Activated effector memory CD4-positive, alpha-beta T cell treated with anti-CD3 and anti-CD28 coated beads, Interleukin-2, amount 50 U/mL, for 16 hours (primary cell): Measurements from ENCODE around the gene WDR20.
A peak's percentile ranks its signal among the peaks of the same experiment; 100 is the strongest.
"Not testable (repeated sequence)": the region's sequence is repeated elsewhere in the genome, so short reads cannot be mapped to it uniquely, and the experiment has no call there.

Source experiments
- DNase-seq: peaks from one replicate; pipeline ENCODE4 v3.0.0-alpha.2; 2020

WDR20 gene, protein sequence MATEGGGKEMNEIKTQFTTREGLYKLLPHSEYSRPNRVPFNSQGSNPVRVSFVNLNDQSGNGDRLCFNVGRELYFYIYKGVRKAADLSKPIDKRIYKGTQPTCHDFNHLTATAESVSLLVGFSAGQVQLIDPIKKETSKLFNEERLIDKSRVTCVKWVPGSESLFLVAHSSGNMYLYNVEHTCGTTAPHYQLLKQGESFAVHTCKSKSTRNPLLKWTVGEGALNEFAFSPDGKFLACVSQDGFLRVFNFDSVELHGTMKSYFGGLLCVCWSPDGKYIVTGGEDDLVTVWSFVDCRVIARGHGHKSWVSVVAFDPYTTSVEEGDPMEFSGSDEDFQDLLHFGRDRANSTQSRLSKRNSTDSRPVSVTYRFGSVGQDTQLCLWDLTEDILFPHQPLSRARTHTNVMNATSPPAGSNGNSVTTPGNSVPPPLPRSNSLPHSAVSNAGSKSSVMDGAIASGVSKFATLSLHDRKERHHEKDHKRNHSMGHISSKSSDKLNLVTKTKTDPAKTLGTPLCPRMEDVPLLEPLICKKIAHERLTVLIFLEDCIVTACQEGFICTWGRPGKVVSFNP

GRCh38 chr14:102139286-102140026 lies at the start of gene WDR20:
WDR20 (plus strand) TSS chr14:102139897; CDS start chr14:102139924, 27 bp downstream.
- peak; percentile 100 for DNase-seq

- no peak for DNase-seq
Observed at GRCh38 chr14:102090713-102091112, 49.0 kb upstream of the WDR20 start.

DNA sequence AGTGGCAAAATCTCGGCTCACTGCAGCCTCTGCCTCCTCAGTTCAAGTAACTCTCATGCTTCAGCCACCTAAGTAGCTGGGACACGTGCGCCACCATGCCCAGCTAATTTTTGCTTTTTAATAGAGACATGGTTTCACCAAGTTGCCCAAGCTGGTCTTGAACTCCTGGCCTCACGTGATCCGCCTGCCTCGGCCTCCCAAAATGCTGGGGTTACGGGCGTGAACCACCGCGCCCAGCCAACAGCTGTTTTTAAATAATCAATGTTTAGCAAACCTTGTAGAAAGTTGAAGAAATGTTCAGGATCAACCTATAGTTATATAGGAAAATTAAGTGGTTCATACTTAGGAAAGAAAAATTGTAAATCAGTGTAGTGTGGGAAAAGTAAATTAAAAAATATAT lies 46.9 kb upstream of the WDR20 start:
- DNase-seq = no peak

- no peak for DNase-seq
Observed at GRCh38 chr14:102094101-102094500, 45.6 kb upstream of the WDR20 start.

DNA sequence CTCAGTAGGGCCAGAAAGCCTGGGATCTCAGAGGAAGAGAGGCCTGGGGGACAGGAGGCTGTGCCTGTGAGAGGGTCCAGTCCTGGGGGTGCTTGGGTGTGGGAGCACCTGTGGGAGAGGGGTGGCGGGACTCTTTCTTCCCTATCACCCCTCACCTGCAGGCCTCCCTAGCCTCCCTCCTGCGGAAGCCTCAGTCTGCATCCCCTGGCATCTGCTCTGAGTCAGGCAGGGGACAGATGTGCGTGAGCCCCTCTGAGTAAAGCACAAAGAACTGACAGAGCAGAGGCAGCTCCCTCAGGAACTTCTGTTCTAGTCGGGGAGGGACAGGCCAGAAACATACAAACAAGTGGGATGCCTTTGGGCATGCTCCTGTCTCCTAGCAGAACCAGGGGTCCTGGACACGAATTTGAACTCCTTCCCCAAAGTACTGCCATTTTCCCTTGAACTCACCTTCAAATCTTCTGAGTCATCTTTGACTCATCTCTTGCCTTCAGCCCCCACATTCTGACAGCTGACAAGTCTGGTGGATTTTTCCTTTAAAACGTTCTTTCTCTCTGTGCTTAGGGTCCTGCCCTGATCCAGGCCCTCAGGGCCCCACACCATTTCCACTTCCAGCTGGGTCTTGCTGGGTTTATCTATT lies 44.3 kb upstream of the WDR20 start:
- no peak for DNase-seq

GRCh38 chr14:102095871-102096568 lies 43.7 kb upstream of the WDR20 start:
- peak; percentile 22 for DNase-seq

DNA sequence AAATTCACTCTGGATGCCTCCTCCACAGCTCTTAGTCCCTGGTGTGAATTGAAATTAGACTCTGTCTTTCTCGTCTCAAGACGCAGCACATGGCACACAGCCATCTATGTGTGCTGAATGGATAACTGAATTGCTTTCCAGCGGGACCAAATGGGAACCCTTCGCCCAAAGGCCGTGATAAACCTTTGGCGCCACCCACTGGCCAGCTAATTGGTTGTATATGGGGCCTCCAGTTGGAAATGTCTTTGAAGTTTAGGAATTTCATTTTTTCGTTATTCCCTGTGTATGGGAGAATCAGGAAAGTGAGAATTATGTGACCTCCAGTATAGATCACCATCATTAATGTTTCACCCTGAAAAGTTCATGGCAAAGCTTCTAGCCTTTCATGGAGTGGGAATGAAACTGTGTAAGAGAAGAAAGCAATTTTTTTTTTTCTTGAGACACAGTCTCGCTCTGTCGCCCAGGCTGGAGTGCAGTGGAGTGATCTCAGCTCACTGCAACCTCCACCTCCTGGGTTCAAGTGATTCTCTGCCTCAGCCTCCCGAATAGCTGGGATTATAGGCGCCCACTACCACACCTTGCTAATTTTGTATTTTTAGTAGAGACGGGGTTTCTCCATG lies 43.0 kb upstream of the WDR20 start:
- peak; percentile 90 for DNase-seq

DNA sequence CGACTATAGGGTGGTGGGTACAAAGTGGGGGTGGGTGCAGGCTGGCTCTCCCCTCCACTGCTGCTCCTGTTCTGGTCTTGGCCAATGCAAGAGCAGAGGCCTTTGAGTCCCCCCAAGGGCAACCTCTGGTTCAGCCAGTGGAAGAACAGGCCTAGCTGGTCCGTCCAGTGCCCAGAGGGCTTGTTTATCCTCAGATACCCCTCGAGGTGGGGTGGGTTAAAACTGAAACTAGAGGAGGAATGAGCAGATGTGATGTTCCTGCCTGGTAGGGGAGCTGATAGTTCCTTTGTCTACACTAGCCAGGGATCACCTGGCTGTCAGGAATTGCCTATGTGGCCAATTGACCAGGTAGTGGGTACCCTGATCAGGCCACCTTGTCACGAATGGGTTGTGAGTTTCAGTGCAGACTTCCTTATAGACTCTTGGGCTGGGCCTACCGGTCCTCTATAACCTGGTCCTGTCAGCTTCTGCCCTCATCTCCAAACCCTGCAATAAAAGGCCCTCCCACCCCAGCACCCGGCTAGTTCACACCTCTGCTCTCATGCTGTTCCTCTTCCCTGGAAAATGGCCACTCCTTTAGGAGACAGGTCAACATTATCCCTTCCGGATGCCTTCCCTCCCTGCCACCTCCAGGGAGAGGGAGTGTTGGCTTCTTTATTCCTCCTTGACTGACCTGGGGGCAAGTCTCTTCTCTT lies 42.1 kb upstream of the WDR20 start:
- DNase-seq = peak; percentile 57

DNA sequence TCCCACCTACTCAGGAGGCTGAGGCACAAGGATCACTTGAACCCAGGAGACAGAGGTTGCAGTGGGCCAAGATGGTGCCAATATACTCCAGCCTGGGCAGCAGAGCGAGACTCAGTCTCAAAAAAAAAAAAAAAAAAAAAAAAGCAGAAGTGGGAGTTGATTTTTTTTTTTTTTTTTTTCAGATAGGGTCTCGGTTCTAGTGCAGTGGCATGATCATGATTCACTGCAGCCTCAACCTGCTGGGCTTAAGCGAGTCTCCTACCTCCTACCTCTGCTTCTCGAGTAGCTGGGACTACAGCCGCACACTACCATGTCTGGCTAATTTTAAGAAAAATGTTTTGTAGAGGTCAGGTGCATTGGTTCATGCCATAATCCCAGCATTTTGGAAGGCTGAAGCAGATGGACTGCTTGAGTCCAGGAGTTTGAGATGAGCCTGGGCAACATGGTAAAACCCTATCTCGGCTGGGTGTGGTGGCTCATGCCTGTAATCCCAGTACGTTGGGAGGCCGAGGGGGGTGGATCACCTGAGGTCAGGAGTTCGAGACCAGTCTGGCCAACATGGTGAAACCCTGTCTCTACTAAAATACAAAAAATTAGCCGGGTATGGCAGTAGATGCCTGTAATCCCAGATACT lies 36.5 kb upstream of the WDR20 start:
- no peak for DNase-seq

DNA sequence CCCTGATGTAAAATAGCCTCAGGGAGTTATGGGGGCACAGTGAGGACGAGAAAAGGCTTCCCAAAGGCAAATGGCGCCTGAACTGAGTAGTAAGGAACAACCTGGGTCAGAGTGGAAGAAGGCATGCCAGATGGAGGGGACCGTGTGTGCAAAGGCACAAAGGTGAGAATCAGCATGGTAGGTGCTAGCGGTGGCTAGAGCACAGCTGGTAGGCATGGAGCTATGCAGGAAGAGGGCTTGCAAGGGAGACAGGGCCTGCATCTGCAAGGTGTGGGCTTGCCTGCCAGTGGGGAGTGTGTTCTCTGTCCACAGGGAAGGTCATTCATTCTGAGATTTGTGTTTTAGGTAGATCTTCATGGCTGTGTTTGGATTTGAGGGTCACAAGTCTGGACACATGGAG lies 34.3 kb upstream of the WDR20 start:
- no peak for DNase-seq

- not testable (repeated sequence) for DNase-seq
Observed at GRCh38 chr14:102109332-102109731, 30.4 kb upstream of the WDR20 start.

- no peak for DNase-seq
Observed at GRCh38 chr14:102111101-102111500, 28.6 kb upstream of the WDR20 start.

DNA sequence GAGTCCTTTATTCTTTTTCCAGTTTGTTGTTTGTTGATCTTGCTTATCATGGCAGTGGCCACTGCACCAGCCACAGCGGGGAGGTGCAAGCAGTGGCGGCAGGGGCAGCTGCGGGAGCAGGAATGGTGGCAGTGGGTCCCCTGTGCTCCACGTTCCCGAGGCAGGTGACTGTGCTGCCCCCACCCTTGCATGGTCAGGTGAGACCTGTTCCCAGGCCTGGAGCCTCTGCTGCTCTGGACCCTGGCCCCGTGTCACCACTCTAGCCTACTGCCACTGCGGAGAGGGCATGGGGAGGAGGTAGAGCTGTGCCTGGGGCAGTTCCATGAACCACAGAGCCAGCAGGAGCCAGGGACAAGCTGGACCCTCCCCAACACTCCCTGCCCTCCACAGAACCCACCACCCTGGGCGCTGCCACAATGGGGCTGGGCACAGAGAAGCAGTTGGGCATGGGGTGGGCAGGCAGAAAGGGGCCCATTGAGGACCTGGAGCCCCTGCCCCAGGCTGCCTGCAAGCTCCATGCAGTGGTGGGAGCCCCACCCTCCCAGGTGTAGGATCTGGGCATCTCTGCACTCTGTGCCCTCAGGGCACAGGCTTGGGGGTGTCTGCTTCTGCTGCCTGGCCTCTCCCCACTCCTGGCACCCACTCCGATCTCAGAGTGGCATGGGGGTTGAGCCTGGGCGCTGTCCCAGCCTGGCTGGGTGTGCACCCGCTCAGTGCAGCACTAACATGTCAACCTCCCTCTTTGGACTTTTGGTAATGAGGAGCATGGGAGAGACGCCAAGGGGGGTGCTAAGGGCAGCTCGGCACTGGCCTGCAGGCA lies 23.1 kb upstream of the WDR20 start:
- DNase-seq = no peak

DNA sequence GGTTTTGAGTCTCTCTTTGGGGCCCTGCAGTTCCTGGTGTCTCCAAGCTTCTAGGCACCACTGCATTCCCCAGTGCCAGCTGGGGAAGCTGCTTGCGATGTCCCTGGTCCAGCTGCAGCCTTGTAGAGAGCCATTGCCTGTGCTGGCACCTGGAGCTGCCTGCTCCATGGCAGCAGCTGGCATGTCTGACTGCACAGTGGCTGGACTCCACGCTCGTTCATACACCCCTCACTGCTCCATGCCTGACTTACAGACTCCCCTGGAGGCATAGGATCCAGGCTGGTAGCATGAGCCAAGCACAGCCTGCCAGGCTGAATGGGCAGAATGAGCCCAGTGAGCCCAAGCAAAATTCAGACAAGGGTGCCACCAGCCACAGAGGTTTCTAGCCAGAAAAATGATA lies 21.8 kb upstream of the WDR20 start:
- DNase-seq = no peak

GRCh38 chr14:102120888-102121287 lies 18.8 kb upstream of the WDR20 start:
- no peak for DNase-seq

DNA sequence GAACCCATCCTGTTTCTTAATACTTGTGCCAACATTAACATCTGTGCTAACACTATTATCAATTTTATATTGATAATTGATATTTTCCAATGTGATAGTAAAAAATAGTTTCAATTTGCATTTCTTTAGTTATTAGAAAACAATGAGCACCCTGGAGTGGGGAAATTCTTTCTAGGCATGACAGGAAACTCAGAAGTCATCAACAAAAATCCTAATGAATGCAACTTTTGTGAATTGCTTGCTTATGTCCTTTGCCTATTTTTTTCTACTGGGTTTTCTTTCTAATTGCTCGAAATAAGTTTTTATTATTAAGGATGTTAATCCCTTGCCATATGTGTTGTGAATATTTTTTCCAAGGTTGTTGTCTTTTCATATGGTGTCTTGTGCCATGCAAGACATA lies 18.1 kb upstream of the WDR20 start:
- no peak for DNase-seq

GRCh38 chr14:102124419-102124818 lies 15.3 kb upstream of the WDR20 start:
- DNase-seq = no peak

DNA sequence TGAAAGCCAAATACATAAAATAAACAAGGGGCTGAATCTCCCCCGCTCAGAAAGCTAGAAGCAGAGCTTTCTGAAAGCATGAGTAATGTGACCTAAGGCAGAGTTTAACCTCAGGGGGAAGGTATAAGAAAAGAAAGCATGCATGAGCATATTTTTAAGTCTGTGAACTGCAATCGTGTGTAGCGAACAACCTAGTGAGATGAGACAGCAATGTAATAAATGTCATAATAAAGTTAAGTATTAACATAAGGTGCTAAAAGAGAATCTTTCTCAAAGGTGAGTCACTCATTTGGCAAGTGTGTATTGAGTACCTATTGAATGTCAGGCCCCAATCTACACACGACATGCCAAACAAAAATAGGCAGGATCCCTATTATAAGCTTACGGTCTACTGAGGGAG lies 14.2 kb upstream of the WDR20 start:
- DNase-seq = no peak

DNA sequence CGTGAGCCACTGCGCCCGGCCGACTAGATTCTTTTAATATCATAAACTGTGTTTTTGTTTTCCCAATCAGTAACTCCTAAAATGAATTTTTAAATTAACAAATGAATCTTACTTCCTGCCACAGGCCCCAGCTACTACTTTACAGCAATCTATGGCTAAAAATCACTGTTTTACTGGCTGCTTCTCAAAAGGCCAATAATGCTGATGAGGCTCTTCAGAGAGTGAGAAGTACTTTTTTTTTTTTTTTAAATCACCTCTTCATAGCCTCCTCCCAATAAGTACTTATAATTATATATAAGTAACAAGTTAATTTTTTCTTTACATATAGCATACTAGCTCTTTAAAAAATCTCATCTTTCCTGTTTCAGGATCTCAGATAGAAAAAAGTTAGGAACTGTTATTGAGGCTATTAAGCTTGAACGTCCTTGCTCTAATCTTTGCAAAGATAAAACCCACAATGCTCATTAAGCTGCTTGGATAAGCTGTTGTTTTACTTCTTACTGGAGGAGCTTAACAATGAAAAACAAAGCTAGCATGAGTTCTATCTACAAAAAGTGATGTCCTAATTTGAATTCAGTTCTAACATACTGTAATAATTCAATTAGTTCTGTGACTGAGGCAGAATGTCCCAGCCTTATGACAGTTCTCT lies 12.8 kb upstream of the WDR20 start:
- no peak for DNase-seq

DNA sequence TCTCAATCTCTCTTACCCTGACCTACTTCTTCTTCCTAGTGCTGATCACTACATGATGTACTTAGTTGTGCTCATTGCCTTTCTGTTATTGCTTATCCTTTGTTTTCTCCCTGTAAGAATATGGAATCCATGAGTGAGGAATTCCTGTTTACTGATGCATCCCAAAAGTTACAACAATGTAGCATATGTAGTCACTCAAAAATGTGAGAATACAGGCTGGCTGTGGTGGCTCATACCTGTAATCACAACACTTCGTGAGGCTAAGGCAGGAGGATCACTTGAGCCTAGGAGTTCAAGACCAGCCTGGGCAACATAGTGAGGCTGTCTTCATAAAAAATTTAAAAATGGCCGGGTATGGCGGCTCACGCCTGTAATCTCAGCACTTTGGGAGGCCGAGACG lies 8.0 kb upstream of the WDR20 start:
- no peak for DNase-seq
